Stimulated activated CD8-positive, alpha-beta memory T cell treated with anti-CD3 and anti-CD28 coated beads, Interleukin-4, amount 100 ng/mL, for 24 hours (primary cell): Measurements from ENCODE around the gene NAA80.
"Not testable (repeated sequence)": the region's sequence is repeated elsewhere in the genome, so short reads cannot be mapped to it uniquely, and the experiment has no call there.

Experiments
- DNase-seq: peaks from one replicate; pipeline ENCODE4 v3.0.0-alpha.2; 2020; ENCODE audit warnings: low read depth

NAA80 gene

GRCh38 chr3:50314342-50314741 lies 15.1 kb upstream of the NAA80 start:
- DNase-seq, result no peak

- DNase-seq, result not testable (repeated sequence)
Observed at GRCh38 chr3:50312041-50312440, 12.8 kb upstream of the NAA80 start.

GRCh38 chr3:50304601-50305000 lies 5.4 kb upstream of the NAA80 start:
- DNase-seq, result no peak

GRCh38 chr3:50303013-50303815 lies 4.0 kb upstream of the NAA80 start, which contains the start of gene HYAL1:
TSS of gene HYAL1 (minus strand) at chr3:50303574. CDS start at chr3:50302956, 618 bp downstream.
- no peak for DNase-seq

- DNase-seq, result no peak
Observed at GRCh38 chr3:50302095-50303012, 3.1 kb upstream of the NAA80 start.

GRCh38 chr3:50300681-50301254 lies 1.6 kb upstream of the NAA80 start:
- DNase-seq, result no peak

- DNase-seq, result no peak
Observed at GRCh38 chr3:50299929-50300680, 900 bp upstream of the NAA80 start.

- DNase-seq, result no peak
Observed at GRCh38 chr3:50299638-50299928, 378 bp upstream of the NAA80 start.

- no peak for DNase-seq
Observed at GRCh38 chr3:50297896-50298725, 1.1 kb downstream of the NAA80 start.

GRCh38 chr3:50297384-50297775 lies 1.8 kb downstream of the NAA80 start:
- DNase-seq, result no peak

- DNase-seq, result no peak
Observed at GRCh38 chr3:50296721-50297383, 2.4 kb downstream of the NAA80 start.

GRCh38 chr3:50295553-50296431 lies 3.4 kb downstream of the NAA80 start:
- no peak for DNase-seq

- DNase-seq, result no peak
Observed at GRCh38 chr3:50294492-50295403, 4.5 kb downstream of the NAA80 start.

GRCh38 chr3:50294089-50294488 lies 5.1 kb downstream of the NAA80 start:
- no peak for DNase-seq

- no peak for DNase-seq
Observed at GRCh38 chr3:50293079-50293801, 6.0 kb downstream of the NAA80 start.

GRCh38 chr3:50292159-50293078 lies 6.8 kb downstream of the NAA80 start, which contains the start of gene IFRD2:
TSS of gene IFRD2 (minus strand) at chr3:50292429. CDS start at chr3:50292274, 155 bp downstream.
- peak; percentile 92 for DNase-seq
